ELF-1 (cell line): Measurements from ENCODE around the gene WDFY4.

Experiments
- DNase-seq: peaks from one replicate; pipeline ENCODE4 v3.0.0-alpha.2; 2016; ENCODE audit warnings: low read depth, low spot score

Gene WDFY4

DNA sequence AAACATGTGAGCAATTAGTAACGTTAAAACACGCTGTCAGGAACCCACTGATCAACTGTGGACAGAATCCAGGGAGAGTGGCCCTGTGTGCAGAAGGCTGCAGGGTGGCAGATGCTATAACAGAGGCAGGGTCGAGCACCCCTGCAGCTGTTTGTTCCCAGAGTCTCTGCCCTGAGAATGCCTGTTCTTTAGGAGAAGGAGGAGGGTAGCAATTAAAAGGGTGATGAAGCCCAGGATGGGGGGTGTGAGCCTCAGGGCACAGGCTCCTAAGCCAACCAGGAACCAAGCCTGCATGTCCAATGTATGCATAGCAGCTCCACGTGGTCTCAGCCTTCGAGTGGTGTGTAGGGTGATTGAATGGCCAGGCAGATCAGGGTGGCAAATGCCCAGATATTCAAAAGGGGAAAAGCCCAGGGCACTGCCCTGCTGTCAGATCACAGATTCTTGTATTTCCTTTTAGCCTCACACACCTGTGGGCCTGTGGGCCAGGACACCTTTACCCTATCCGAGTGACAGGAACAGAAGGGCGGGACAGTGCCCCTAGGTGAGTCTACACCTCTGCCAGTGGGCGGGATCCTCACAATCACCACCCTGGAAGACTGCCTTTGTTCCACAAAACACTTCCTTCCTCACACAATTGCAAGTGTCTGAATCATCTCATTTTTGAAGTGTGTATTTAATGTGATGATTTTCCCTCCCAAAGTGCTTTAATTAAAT is 7.3 kb downstream of the WDFY4 start:
- DNase-seq: peak; percentile 27

- no peak for DNase-seq
Measured at GRCh38 chr10:48692748-48693147, 8.1 kb downstream of the WDFY4 start.

GRCh38 chr10:48693206-48693605 is 8.5 kb downstream of the WDFY4 start:
- DNase-seq: no peak

- no peak for DNase-seq
Measured at GRCh38 chr10:48694371-48695030, 9.8 kb downstream of the WDFY4 start.

DNA sequence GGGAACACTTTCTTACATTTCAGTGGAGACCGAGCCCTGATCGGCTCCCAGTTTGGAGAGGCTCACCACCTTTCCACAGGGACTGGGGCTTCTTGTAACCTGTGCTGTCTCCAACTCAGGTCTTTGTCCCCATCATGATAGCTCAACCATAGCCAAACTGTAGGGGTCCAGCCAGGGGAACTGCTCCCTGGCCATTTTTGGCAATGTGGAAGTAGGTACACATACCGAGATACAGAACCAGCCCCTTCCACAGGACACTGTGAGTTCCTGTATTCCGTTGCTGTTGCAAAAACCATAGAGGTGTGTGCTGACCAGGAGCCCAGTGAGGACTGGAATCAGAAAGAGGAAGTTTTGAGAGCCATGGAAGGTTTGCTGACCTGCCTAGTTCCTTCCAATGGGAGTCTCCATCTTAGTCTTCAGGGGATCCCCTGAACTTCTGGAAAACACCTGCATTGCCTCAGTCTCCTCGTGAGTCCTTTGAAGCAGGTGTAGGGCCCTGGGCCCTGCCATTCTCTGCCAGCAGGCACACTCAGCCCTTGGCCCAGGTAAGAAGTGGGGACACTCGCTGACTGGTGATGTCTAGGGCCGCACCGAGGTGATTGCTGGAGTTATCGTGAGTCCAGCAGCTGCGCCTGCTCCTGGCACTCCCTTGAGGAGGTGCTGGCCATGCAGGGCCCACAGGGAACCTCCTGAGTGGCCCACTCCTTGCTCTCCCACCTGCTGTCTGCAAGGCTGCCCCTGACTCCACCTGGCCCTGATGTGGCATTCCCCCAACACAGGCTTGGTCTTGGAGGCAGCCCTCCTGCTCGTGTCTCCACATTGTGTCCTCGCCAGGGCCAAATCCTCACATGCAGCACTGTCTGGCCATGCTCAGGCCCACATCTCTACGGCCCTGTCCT is 11.2 kb downstream of the WDFY4 start:
- no peak for DNase-seq

DNA sequence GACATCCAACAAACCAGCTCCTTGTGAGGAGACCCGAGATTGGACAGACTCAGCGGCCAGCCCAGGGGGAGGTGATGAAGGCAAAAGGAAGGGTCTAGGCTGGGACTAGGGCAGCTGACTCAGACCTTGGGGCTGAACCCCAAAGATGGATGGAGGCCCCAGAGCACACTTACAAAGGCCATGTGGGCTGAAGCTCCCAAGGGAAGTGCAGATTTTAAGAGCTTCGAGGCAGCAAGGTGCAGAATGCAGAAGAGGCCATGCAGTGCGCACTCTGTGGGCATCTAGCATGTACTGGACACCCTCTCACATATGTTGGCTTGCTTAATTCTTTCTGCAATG is 11.8 kb downstream of the WDFY4 start:
- DNase-seq: no peak

DNA sequence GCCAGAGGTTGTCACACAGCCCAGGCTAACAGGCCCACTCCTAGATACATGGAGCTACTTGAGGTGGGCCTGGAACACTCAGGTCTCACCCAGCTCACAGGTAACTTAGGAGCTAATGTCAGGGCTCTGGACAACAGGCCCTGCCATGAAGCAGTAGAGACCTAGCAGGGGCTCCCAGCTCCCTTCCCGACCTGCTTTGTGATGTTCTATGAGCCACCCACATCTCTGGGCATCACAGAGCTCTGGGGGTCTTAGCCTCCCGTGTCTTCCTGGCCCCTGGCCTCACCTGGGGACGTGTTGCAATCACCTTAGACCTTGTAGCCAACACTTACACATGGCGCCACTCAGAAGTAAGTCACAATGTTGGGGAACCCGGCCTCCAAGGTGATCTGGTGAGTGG is 12.4 kb downstream of the WDFY4 start:
- no peak for DNase-seq

GRCh38 chr10:48697821-48698764 is 13.4 kb downstream of the WDFY4 start:
- no peak for DNase-seq

- no peak for DNase-seq
Measured at GRCh38 chr10:48699011-48699627, 14.4 kb downstream of the WDFY4 start.

GRCh38 chr10:48700071-48700470 is 15.4 kb downstream of the WDFY4 start:
- DNase-seq: no peak

- no peak for DNase-seq
Measured at GRCh38 chr10:48700493-48700892, 15.8 kb downstream of the WDFY4 start.

DNA sequence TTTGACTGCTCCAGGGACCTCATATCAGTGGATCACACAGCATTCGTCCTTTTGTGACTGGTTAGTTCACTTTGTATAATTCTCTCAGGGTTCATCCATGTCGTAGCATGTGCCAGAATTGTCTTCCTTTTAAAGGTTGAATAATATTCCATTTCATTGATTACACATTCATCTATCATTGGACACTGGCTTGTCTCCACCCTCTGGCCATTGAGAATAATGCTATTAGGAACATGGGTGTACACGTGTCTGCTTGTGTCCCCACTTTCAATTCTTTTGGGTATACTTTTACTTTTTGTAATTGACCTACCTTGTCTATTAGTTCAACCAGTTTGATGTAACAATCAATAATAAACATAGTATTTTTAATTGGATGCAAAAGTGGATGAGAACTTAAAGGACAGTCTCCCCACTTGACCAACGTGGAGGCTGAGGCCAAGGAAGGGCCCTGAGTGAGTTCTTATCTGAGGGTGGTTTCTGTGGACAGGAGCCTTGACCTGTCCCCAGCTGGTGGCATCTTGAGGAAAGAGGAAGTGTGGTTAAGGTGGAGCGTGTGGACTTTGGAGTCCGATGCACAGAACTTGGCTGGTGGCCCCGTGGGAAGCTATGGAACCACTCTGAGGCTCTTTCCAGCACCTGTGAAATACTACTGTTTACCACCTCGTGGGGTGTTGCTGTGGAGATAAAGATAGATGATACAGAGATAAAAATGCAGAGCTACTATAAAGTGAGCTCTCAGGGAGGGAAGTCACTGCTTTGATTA is 16.6 kb downstream of the WDFY4 start:
- no peak for DNase-seq

- DNase-seq: no peak
Measured at GRCh38 chr10:48701941-48702340, 17.3 kb downstream of the WDFY4 start.

GRCh38 chr10:48703531-48704122 is 19.0 kb downstream of the WDFY4 start:
- no peak for DNase-seq

DNA sequence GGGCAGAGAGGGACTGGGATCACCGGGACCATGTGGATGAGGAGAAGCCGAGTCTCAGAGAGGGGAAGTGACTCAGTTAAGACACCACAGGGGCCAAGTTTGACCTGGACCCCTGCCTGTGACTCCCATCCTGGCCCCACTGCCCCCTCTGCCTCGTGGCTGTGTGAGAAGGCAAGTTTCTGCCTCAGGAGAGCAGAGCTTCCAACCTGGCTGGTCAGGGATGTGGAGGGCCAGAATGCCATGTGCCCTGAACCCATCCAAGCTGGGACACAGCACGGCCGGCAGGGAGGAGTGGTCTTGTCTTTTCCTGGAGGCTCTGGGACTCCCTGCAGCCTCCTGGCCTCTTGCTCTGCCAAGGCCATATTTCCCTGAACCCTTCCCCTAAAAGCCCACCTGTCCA is 19.5 kb downstream of the WDFY4 start:
- no peak for DNase-seq

DNA sequence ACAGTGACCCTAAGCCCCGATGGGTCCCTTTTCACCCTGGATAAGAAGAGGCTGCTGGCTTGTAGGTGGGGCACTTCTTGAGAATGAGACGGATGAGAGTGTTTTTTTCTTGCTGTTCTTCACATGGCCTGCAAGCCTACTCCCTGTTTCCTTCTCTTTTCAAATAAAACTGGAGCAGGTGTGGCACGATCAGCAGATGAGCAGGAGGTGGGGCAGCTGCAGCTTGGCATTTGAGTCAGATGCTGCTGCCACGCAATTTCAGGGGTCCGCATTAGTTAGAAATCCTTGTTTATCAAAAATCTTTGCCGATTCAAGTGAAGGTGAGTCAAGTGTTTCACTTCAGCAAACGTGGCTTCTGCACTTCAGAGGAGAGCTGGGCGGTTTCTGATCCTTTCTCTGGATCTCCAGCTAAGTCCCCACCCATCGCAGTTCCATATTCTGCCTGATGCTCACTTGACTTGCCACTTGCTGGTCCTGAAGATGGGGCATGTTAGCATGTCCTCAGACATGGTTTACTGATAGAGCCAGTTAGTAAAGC is 20.8 kb downstream of the WDFY4 start:
- no peak for DNase-seq

DNA sequence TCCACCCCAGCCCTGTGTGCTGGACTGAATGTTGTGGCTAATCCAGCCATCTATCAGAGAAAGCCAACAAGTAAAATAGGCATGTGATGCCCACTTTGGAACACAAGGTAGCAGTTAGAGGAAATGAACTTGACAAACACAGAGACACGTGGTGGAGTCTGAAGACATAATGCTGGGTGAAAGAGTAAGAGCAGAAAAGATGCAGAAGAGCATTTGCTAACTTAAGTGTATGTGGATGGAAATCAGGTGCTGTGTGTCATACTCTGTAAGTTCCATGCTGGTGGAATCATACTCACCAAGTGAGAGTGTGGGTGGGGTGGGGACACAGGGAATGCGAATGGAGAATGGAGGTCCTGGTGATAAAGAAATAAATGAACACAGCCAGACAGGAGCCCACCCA is 22.8 kb downstream of the WDFY4 start:
- DNase-seq: no peak

DNA sequence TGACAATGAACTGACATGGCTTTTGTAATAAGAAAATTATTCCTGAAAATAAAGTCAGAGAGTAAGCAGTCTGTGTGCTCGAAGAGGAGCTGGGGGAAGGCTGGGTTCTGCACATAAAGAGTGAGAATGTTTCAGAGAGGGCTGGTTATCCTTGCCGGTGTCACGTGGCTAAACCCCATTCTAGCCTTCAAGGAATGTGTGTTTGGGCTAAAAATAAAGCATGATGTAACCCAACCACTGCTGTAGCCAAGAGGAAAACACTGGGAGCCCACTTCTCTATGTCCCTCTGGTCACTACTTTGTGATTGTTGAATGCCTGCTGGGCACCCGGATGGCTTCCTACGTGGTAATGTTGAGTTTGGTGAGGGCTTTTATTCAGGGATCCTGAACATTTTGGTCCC is 23.5 kb downstream of the WDFY4 start:
- peak; percentile 42 for DNase-seq

DNA sequence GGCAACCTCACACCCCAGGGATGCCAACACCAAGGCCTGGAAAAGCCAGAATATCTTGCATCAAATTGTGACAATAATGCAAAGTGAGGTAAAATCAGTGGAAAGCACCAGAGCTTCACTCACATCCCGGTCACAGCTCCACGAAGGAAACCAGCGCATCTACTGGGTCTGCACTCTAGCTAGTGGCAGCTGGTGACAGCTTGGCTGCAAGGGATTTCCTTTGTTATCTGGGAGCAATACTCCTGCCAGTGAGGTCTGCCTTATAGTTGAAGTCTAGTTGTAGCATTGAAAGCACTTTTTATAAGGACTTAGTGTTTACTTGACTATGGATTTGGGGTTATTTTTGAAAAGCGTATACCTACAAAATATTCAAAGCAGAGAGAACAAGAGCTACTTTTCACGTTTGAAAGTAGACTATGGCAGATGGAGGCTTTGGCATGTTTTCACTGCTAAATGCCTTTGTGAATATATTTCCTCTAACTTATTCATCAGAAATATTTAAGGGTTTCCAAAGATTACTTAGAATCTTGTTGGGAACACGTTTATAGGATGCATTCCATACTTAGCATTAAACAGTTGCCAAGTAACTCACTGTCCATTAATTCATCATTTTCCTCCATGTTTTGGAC is 26.1 kb downstream of the WDFY4 start:
- DNase-seq: no peak
